ENCODE measurements around the gene GABRR1.

GABRR1 gene

DNA sequence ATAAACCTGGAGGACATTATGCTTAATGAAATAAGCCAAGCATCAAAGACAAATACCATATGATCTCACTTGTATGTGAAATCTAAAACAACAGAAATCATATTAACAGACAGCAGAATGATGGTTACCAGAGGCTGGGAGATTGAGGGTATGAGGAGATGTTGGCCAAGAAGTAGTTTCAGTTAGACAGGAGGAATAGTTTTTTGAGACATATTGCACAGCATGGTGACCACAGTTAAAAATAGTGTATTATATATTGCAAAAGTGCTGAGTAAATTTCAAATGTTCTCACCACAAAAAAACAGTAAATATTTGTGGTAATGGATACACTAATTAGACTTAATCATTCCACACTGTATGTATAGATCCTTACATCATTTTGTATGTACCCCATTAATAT, 1.8 kb downstream of the GABRR1 start:
- DNase-seq (ENCODE audit: low spot score) = no peak

DNA sequence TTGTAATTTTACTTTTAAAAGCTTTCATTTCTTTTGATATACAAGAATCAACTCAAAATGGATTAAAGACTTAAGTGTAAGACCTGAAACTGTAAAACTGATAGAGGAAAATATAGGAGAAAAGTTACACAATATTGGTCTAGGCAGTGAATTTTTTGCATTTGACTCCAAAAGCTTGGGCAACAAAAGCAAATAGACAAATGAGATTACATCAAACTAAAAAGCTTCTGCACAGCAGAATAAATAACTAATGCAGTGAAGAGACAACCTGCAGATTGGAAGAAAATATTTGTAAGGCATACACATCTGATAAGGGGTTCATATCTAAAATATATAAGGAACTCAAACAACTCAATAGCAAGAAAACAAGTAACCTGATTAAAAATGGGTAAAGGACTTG, 3.0 kb downstream of the GABRR1 start:
- DNase-seq (ENCODE audit: low spot score) = no peak

GRCh38 chr6:89212472-89212871, 4.7 kb downstream of the GABRR1 start:
- DNase-seq (ENCODE audit: low spot score) = no peak

DNA sequence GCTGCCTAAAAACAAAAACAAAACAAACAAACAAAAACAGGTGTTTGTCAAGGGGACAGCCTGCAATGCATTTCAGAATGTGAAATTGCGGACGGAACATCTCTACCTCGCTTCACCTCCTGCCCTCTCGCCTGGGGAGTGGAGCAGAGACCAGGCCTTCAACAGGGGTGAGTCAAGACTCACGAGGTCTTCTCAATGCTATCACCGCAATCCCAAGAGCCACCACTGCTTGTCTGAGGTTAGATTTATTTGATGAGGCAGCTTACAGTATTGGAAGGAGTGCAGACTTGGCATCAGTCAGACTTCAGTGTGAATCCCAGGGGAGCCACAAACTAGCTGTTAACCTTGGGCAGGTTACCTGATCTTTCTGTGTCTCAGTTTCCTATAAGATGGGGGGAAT, 7.7 kb downstream of the GABRR1 start:
- no peak for DNase-seq (ENCODE audit: low spot score)

DNA sequence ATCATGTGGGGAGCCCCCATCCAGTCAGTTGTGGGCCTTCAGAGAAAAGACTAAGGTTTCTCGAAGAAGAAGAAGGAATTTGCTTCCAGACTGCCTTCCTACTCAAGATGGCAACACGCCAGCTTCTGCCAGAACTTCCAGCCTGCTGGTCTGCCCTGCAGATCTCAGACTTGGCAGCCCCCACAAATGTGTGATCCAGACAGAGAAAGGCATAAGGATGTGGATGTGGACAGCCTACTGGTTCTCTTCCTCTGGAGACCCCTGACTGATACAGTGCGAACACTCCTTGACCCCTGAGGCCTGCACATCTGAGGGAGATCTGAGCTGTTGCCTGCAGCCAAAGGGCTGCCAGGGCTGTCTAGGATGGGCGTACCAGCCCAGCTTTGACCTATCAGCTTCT, 8.6 kb downstream of the GABRR1 start:
- peak; percentile 17 for DNase-seq (ENCODE audit: low spot score)

DNA sequence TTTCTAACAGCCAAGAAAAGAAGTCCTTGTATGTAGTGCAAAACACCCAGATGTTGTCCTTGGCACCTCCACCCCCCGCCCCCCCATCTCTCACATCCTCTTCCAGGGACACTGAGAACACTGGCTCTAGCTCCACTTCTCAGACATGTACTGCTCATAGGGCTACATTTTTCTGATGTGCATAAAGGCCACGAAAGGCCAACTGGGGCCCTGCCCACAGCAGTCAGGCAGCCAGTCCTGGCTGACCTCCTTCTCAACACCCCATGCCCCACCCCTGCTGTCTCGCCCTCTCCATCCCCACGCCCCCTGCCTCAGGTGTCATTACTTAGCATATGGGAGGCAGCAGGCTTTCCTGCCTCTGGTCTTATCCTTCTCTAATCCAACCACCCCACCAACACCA, 11.3 kb downstream of the GABRR1 start:
- no peak for DNase-seq (ENCODE audit: low spot score)

- DNase-seq (ENCODE audit: low spot score) = no peak
Measured at GRCh38 chr6:89204096-89204495, 13.1 kb downstream of the GABRR1 start.

DNA sequence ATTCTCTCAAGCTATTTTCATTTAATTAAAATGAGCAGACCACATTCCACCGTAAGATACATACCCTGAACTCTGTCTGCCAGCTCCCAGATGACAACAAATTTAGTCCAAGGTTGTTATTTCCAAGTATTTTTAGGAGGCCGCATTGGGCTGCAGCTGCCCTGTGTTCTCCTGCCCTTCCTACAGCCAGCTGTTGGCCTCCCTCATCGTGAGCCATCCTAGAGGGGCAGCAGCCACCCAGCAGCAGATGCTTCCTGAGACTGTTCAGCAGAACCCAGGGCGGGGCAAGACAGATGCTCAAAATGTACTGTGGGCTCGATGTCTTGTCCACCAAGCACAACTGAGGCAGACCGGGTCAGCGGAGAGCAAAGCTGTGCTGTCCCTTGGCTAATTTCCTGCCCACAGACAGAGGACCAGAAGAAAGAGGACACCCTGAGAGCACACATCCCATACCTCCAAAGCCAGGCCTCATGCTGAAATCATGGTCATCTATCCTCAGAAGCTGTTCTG, 16.4 kb downstream of the GABRR1 start:
- DNase-seq (ENCODE audit: low spot score) = no peak

GRCh38 chr6:89199579-89199978, 17.6 kb downstream of the GABRR1 start:
- DNase-seq (ENCODE audit: low spot score) = no peak

GRCh38 chr6:89198235-89198634, 18.9 kb downstream of the GABRR1 start:
- DNase-seq (ENCODE audit: low spot score) = no peak

GRCh38 chr6:89197141-89197540, 20.0 kb downstream of the GABRR1 start:
- DNase-seq (ENCODE audit: low spot score) = no peak

GRCh38 chr6:89194559-89194958, 22.6 kb downstream of the GABRR1 start:
- no peak for DNase-seq (ENCODE audit: low spot score)

GRCh38 chr6:89190741-89191140, 26.4 kb downstream of the GABRR1 start:
- no peak for DNase-seq (ENCODE audit: low spot score)

GRCh38 chr6:89187504-89187903, 29.7 kb downstream of the GABRR1 start:
- no peak for DNase-seq (ENCODE audit: low spot score)

- DNase-seq (ENCODE audit: low spot score) = no peak
Measured at GRCh38 chr6:89186762-89187161, 30.4 kb downstream of the GABRR1 start.

GRCh38 chr6:89184344-89184743, 32.8 kb downstream of the GABRR1 start:
- DNase-seq (ENCODE audit: low spot score) = no peak

- no peak for DNase-seq (ENCODE audit: low spot score)
Measured at GRCh38 chr6:89183294-89183693, 33.9 kb downstream of the GABRR1 start.

- no peak for DNase-seq (ENCODE audit: low spot score)
Measured at GRCh38 chr6:89180971-89181370, 36.2 kb downstream of the GABRR1 start.

DNA sequence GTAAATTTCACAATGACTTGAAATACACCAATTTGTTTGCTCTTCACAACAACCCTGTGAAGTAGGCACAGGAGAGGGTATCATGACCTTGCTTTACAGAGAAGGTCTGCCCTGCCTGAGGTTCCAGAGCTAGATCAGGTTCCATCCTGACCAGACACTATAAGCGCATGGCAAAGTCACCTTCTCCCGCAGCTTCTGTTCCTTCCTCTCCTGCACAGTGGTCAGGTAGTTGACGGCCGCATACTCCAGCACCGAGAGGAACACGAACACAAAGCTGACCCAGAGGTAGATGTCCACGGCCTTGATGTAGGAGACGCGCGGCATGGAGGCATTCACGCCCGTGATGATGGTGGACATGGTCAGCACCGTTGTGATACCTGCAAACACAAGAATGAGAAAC, 37.0 kb downstream of the GABRR1 start:
- no peak for DNase-seq (ENCODE audit: low spot score)

- no peak for DNase-seq (ENCODE audit: low spot score)
Measured at GRCh38 chr6:89173634-89174033, 43.5 kb downstream of the GABRR1 start.

- DNase-seq (ENCODE audit: low spot score) = no peak
Measured at GRCh38 chr6:89172131-89172530, 45.0 kb downstream of the GABRR1 start.

DNA sequence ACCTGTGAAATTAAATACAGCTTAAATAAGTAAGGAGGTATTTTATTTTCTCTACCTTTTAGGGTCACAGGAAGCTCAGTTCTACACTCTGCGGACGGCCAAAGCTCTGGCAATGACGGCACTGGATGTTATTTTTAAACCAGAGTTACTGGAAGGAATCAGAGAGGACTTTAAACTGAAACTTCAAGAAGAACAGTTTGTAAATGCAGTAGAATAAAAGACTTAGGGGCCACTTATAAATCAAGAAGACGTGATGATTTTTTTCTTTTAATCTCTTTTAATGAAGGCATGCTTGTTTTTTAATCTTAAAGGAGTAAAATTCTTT, 55.1 kb downstream of the GABRR1 start:
- DNase-seq (ENCODE audit: low spot score) = no peak

GRCh38 chr6:89161326-89162046, 55.7 kb downstream of the GABRR1 start:
- DNase-seq (ENCODE audit: low spot score) = no peak

- no peak for DNase-seq (ENCODE audit: low spot score)
Measured at GRCh38 chr6:89160331-89161092, 56.6 kb downstream of the GABRR1 start.
